HL-60 (cell line): ENCODE measurements around the gene FMN1.

Experiments
- DNase-seq, 2 experiments: peaks; one replicate each; pipeline ENCODE4 v3.0.0-alpha.2; 2010 to 2020; ENCODE audit warnings: low read depth in 1 of 2, low spot score in 1 of 2
- H3K27ac ChIP-seq: fragments of 250-450 bp; sonication (Bioruptor Pico); replicated peaks from 2 replicates; pipeline ENCODE4 v1.5.1; 2020; ENCODE audit warnings: mild to moderate bottlenecking, moderate library complexity
- H3K27me3 ChIP-seq: fragments of 250-450 bp; sonication (Bioruptor Pico); 2 replicates; pipeline ENCODE4 v1.5.1; 2021; ENCODE audit warnings: mild to moderate bottlenecking, moderate library complexity; ENCODE audit not compliant: insufficient read depth, poor library complexity, severe bottlenecking
- H3K4me3 ChIP-seq: replicated peaks from 2 replicates; pipeline ENCODE4 v1.5.1; 2011; ENCODE audit warnings: mild to moderate bottlenecking, control low read depth, low read length; ENCODE audit not compliant: insufficient read depth
- GABPA ChIP-seq: IDR thresholded peaks from 2 replicates; pipeline ENCODE4 v1.6.1; 2012; ENCODE audit warnings: low read depth
- POLR2AphosphoS5 ChIP-seq: IDR thresholded peaks from 2 replicates; pipeline ENCODE4 v1.6.1; 2012; ENCODE audit warnings: low read depth
- SPI1 ChIP-seq: IDR thresholded peaks from 2 replicates; pipeline ENCODE4 v1.6.1; 2012; ENCODE audit warnings: low read depth, mild to moderate bottlenecking, borderline replicate concordance
- TF ChIP-seq, protein P1 (sequence below): IDR thresholded peaks from one replicate; pipeline ENCODE4 v1.5.1; 2011; ENCODE audit warnings: low read length, control low read depth, inconsistent platforms; ENCODE audit not compliant: insufficient read depth
- TF ChIP-seq, protein P2 (sequence below): IDR thresholded peaks from 2 replicates; pipeline ENCODE4 v1.6.1; 2012; ENCODE audit warnings: low read depth; ENCODE audit not compliant: insufficient replicate concordance

The FMN1 gene

DNA sequence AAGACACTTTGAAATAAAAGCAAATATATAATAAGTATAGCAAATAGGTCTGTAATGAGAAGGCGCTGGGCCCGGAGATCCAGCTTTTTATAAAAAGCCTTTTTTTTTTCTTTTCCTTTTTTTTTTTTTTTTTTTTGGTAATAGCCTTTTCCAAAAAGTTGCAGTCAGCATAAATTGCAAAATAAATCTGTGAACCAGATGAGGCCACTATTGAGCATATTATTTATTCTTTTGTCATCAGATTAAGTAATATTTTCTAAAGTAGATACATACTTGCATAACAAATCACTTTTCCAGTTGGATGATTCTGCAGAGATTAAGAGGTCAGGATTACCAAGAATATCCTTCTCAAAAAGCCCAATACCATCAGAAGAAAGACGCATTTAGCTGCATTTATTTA is 24.9 kb downstream of the FMN1 start:
- no peak overlapping the region for H3K4me3 ChIP-seq
- DNase-seq, result no peak
- H3K27me3 ChIP-seq, result no peaks in the 10 kb centered on the region

DNA sequence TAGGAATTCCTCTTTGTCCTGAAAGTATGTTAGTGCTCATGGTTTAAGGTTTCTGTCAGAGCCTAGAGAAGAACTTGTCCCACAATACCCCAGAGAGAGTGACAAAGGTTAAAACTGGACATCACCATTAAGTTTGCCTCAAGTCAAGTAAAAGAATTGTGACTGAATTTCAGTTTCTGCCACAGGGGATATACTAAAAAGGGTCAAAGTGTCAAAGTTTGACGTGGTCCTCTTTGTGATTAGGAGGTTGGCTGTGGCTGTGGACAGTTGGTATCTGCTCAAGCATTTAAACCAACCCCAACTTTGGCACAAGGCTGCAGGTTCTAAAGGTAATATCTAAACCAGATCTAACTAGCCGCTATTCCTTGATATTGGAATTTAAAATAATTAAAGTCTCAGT is 26.1 kb downstream of the FMN1 start:
- Histone ChIP-seq H3K27ac (no peak overlapping the region), H3K4me3 (no peak overlapping the region), H3K27me3 (no peaks in the 10 kb centered on the region)
- TF ChIP-seq GABPA, result no peak
- TF ChIP-seq SPI1, result no peak
- TF ChIP-seq, protein P1, sequence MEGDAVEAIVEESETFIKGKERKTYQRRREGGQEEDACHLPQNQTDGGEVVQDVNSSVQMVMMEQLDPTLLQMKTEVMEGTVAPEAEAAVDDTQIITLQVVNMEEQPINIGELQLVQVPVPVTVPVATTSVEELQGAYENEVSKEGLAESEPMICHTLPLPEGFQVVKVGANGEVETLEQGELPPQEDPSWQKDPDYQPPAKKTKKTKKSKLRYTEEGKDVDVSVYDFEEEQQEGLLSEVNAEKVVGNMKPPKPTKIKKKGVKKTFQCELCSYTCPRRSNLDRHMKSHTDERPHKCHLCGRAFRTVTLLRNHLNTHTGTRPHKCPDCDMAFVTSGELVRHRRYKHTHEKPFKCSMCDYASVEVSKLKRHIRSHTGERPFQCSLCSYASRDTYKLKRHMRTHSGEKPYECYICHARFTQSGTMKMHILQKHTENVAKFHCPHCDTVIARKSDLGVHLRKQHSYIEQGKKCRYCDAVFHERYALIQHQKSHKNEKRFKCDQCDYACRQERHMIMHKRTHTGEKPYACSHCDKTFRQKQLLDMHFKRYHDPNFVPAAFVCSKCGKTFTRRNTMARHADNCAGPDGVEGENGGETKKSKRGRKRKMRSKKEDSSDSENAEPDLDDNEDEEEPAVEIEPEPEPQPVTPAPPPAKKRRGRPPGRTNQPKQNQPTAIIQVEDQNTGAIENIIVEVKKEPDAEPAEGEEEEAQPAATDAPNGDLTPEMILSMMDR, result no peak
- TF ChIP-seq, protein P2, sequence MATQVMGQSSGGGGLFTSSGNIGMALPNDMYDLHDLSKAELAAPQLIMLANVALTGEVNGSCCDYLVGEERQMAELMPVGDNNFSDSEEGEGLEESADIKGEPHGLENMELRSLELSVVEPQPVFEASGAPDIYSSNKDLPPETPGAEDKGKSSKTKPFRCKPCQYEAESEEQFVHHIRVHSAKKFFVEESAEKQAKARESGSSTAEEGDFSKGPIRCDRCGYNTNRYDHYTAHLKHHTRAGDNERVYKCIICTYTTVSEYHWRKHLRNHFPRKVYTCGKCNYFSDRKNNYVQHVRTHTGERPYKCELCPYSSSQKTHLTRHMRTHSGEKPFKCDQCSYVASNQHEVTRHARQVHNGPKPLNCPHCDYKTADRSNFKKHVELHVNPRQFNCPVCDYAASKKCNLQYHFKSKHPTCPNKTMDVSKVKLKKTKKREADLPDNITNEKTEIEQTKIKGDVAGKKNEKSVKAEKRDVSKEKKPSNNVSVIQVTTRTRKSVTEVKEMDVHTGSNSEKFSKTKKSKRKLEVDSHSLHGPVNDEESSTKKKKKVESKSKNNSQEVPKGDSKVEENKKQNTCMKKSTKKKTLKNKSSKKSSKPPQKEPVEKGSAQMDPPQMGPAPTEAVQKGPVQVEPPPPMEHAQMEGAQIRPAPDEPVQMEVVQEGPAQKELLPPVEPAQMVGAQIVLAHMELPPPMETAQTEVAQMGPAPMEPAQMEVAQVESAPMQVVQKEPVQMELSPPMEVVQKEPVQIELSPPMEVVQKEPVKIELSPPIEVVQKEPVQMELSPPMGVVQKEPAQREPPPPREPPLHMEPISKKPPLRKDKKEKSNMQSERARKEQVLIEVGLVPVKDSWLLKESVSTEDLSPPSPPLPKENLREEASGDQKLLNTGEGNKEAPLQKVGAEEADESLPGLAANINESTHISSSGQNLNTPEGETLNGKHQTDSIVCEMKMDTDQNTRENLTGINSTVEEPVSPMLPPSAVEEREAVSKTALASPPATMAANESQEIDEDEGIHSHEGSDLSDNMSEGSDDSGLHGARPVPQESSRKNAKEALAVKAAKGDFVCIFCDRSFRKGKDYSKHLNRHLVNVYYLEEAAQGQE, result no peak
- no peak for TF ChIP-seq POLR2AphosphoS5
- DNase-seq, result no peak

More for the DNA sequence above, 24.9 kb downstream of the FMN1 start:
- TF ChIP-seq, protein P2, result no peak
- TF ChIP-seq GABPA, result no peak
- TF ChIP-seq SPI1, result no peak
- no peak for TF ChIP-seq POLR2AphosphoS5
- TF ChIP-seq, protein P1, result no peak
- no peak overlapping the region for H3K27ac ChIP-seq

DNA sequence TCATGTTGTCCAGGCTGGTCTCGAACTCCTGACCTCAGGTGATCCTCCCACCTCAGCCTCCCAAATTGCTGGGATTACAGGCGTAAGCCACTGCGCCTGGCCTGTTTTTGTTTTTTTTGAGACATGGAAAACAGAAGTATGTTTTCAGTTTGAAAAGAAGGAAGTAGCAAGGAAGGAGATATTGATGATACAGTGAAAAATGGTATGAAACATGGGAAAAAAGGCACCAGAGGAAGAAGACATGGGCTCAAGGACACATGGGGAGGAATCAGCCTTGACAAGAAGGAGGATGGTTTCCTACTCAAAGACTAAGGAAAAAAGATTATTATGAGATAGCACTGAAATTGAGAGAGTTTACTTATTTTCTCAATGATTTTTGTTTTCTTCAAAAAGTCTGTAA is 30.7 kb downstream of the FMN1 start:
- TF ChIP-seq SPI1, result no peak
- TF ChIP-seq, protein P2, result no peak
- TF ChIP-seq GABPA, result no peak
- TF ChIP-seq, protein P1, result no peak
- TF ChIP-seq POLR2AphosphoS5, result no peak
- Histone ChIP-seq H3K27me3 (no peaks in the 10 kb centered on the region), H3K27ac (no peak overlapping the region)

More for the DNA sequence above, 30.7 kb downstream of the FMN1 start:
- DNase-seq, result no peak
- H3K4me3 ChIP-seq, result no peak overlapping the region
